HG03342 (cell line): ENCODE data around the gene DUS2.

ENCODE experiments used
- ATAC-seq: cut with Tn5 transposase; IDR thresholded peaks from one replicate; pipeline ENCODE4 v1.9.1; 2021; ENCODE audit warnings: mild to moderate bottlenecking, moderate library complexity; ENCODE audit not compliant: unreplicated experiment

DUS2 gene

GRCh38 chr16:68022728-68023537 is at the start of gene DUS2, which contains the start of gene DDX28:
Gene DUS2 (plus strand): TSS chr16:68023284. CDS start chr16:68038024, 14,740 bp downstream.
Gene DDX28 (minus strand): TSS chr16:68023232. CDS start chr16:68023202, 30 bp downstream.
- ATAC-seq: peak; percentile 66

- ATAC-seq: no peak
These were observed 47.6 kb upstream of the DUS2 start for GRCh38 chr16:67975321-67976105.

- ATAC-seq: no peak
These were observed 46.9 kb upstream of the DUS2 start for GRCh38 chr16:67976205-67976604.

GRCh38 chr16:67977005-67977404 is 46.1 kb upstream of the DUS2 start:
- ATAC-seq: no peak

GRCh38 chr16:67977469-67978227 is 45.4 kb upstream of the DUS2 start:
- no peak for ATAC-seq

GRCh38 chr16:67979955-67980678 is 43.0 kb upstream of the DUS2 start, which contains the start of gene DPEP3:
Gene DPEP3 (minus strand): TSS chr16:67980499. CDS start chr16:67980380, 119 bp downstream.
- no peak for ATAC-seq

GRCh38 chr16:67982011-67982696 is 40.9 kb upstream of the DUS2 start:
- no peak for ATAC-seq

- ATAC-seq: no peak
These were observed 36.1 kb upstream of the DUS2 start for GRCh38 chr16:67986949-67987348.

- no peak for ATAC-seq
These were observed 35.5 kb upstream of the DUS2 start for GRCh38 chr16:67987460-67988160.

- no peak for ATAC-seq
These were observed 34.4 kb upstream of the DUS2 start for GRCh38 chr16:67988675-67989074.

- no peak for ATAC-seq
These were observed 33.6 kb upstream of the DUS2 start for GRCh38 chr16:67989322-67990017.

- no peak for ATAC-seq
These were observed 33.1 kb upstream of the DUS2 start for GRCh38 chr16:67990018-67990386.

- ATAC-seq: peak; percentile 6
These were observed 30.4 kb upstream of the DUS2 start for GRCh38 chr16:67992661-67993206.

GRCh38 chr16:67993207-67994039 is 29.7 kb upstream of the DUS2 start:
- ATAC-seq: peak; percentile 64

- peak; percentile 12 for ATAC-seq
These were observed 29.1 kb upstream of the DUS2 start for GRCh38 chr16:67994040-67994408.

GRCh38 chr16:67995423-67995822 is 27.7 kb upstream of the DUS2 start:
- no peak for ATAC-seq

GRCh38 chr16:67996666-67997065 is 26.4 kb upstream of the DUS2 start:
- ATAC-seq: no peak
